Sigmoid colon (tissue), 4 donors: ENCODE measurements around the gene FGFR2.
A peak's percentile ranks its signal among the peaks of the same experiment; 100 is the strongest.

ENCODE experiments used
- EP300 ChIP-seq, 4 donors: sonication (generic); formaldehyde crosslinking; IDR thresholded peaks; one replicate each; pipeline ENCODE4 v1.6.1; 2017; ENCODE audit warnings: antibody characterized with exemption in 4 of 4
- POLR2A ChIP-seq, 2 donors: fragments of 450-650 bp; IDR thresholded peaks; one replicate each; pipeline ENCODE4 v1.6.1; 2016; ENCODE audit warnings: antibody characterized with exemption in 2 of 2, mild to moderate bottlenecking in 2 of 2, moderate library complexity in 2 of 2
- POLR2AphosphoS5 ChIP-seq, 4 donors: sonication (generic); formaldehyde crosslinking; IDR thresholded peaks; one replicate each; pipeline ENCODE4 v1.6.1; 2017; ENCODE audit warnings: antibody characterized with exemption in 4 of 4
- TF ChIP-seq, protein P1 (sequence below), 4 experiments: fragments of 450-650 bp in 3 of 4; fragments of 200-600 bp in 1 of 4; IDR thresholded peaks; one replicate each; pipeline ENCODE4 v1.5.1; 2016 to 2019; ENCODE audit warnings: antibody characterized with exemption in 4 of 4, mild to moderate bottlenecking in 3 of 4, moderate library complexity in 2 of 4

DNA sequence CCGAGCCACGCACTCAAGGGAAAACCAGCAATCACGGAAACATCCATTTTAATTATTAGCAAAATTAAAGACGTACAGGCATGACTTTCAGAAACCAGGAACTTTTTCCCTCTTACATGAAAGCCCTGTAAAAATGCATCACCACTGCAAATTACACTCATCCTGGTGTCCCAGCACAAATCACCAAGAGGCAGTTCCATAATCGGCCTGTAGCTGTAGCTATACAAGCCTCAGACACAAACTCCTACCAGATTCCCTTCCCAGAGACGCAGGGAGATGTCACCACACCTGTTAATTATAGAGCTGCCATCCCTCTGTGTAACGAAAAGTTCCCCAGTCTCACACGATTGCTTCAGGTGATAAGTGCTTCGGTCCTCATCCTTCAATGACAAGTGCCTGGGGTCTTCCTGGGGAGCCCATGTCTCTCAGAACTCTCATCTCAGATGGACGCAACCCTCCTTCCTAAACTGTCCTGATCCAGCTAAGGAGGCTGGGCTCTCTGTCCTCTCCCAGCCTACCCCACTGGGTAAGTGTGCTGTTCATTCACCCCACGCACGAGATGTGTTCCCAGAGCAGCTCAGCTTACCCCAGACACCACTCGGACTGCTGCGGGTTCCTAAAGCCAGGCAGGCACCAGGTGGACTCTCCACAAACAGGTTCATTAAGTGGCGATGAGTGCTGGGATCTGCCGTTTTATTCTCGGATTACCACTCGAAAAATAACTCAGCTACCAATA lies 5.9 kb downstream of the FGFR2 start:
- no peak for TF ChIP-seq POLR2A (IDR thresholded peaks at IDR 0.05)
- TF ChIP-seq, protein P1, sequence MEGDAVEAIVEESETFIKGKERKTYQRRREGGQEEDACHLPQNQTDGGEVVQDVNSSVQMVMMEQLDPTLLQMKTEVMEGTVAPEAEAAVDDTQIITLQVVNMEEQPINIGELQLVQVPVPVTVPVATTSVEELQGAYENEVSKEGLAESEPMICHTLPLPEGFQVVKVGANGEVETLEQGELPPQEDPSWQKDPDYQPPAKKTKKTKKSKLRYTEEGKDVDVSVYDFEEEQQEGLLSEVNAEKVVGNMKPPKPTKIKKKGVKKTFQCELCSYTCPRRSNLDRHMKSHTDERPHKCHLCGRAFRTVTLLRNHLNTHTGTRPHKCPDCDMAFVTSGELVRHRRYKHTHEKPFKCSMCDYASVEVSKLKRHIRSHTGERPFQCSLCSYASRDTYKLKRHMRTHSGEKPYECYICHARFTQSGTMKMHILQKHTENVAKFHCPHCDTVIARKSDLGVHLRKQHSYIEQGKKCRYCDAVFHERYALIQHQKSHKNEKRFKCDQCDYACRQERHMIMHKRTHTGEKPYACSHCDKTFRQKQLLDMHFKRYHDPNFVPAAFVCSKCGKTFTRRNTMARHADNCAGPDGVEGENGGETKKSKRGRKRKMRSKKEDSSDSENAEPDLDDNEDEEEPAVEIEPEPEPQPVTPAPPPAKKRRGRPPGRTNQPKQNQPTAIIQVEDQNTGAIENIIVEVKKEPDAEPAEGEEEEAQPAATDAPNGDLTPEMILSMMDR (IDR thresholded peaks at IDR 0.05) = peak in 3 of 4 experiments; percentile 4 to 37 (median 35)
- TF ChIP-seq EP300 (IDR thresholded peaks at IDR 0.05) = no peak
- no peak for TF ChIP-seq POLR2AphosphoS5 (IDR thresholded peaks at IDR 0.05)
